NCI-H526 treated with DMSO at 0.1 percent for 48 hours (cell line): ENCODE measurements around the gene PTPRN.
A peak's percentile ranks its signal among the peaks of the same experiment; 100 is the strongest.
"Not testable (repeated sequence)": the region's sequence is repeated elsewhere in the genome, so short reads cannot be mapped to it uniquely, and the experiment has no call there.

ENCODE experiments used
- DNase-seq: peaks from one replicate; lab custom pipeline; 2025; lab: John Stamatoyannopoulos, UW

The PTPRN gene

DNA sequence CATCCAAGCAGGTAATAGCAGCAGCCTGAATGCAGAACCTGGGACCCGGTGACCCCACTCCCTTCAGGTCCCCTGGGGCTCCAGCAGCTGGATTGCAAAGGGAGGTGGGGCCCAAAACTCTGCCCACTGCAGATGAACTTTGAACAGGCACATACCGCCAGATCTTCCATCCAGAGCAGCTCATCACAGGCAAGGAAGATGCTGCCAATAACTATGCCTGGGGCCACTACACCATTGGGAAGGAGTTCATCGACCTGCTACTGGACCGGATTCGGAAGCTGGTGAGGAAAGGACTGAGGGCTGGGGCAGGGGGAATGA, 39.2 kb downstream of the PTPRN start:
- DNase-seq = no peak

DNA sequence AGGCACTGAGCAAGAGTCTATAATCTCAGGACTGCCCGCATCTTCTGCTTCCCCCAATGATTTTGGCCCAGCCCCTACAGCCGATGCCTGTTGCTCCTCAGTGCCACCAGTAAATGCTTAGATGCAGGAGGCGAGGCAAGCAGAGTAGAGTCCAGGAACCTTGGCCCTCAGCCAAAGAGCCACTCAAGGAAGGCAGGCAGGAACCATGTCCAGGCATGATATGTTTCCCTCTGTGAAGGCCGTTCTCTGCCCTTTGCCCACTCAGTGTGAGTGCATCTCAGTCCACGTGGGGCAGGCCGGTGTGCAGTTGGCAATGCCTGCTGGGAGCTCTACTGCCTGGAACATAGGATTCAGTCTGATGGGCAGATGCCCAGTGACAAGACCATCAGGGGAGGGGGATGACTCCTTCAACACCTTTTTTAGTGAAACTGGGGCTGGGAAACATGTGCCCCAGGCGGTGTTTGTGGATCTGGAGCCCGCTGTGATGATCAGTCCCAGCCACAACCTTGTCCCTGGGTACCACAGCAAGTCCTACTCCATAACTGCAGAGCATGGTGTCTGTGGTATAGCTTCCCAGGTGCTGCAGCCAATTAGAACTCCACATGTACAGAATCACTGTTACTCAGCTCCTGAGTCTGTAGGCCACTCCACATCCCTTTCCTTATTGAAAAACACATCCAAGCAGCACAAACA, 39.7 kb downstream of the PTPRN start:
- no peak for DNase-seq

DNA sequence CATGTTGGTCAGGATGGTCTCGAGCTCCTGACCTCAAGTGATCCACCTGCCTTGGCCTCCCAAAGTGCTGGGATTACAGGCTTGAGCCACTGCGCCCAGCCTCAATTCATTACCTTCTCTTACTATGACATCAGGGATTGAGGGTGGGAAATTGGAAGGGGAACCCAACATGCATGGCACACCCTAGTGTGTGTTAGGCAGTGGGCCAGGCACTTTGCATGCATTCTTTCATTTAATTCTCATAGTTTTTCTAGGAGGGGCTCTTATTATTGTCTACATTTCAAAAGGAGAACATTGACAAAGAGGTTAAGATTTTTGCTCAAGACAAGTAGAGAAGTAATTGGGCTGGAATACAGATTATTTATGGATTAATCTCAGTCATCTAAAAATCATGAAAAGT, 40.9 kb downstream of the PTPRN start:
- no peak for DNase-seq

DNA sequence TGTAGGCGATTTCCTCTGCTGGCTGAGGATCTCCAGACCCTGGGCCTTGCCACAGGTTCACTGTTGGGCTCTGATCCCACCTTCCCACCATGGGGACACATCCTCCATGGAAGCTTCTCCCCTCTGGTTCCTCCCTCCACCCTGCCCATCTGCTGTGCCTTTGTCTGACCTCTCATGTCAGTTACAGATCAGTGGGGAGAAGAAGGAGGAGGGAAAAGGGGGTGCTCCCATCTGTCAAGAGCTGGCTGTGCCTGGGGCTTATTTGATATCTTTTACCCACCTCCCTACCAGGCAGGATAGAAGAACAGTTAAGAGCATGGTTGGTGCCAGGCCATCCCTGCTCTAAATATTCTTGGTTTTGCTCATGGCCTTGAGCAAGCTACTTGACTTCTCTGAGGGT, 42.3 kb downstream of the PTPRN start:
- DNase-seq = no peak

DNA sequence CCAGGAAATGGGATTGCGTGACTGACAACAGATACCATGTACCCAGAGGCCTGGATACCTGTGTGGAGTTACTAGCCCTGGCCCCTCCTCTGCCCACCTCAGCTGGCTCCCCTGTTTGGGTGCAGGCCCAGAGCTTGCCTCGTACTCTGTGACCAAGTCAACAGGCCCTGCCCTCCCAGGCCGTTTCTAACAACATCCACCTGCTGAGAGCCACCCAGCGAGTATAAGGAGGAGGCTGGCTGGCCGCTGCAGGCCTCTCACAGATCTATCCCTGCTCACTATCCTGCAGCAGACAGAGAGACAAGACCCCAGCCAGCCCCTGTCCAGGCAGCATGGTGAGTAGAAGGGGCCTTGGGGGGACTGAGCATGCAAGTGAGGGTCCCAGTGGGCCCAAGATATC, 43.0 kb downstream of the PTPRN start:
- DNase-seq = no peak

DNA sequence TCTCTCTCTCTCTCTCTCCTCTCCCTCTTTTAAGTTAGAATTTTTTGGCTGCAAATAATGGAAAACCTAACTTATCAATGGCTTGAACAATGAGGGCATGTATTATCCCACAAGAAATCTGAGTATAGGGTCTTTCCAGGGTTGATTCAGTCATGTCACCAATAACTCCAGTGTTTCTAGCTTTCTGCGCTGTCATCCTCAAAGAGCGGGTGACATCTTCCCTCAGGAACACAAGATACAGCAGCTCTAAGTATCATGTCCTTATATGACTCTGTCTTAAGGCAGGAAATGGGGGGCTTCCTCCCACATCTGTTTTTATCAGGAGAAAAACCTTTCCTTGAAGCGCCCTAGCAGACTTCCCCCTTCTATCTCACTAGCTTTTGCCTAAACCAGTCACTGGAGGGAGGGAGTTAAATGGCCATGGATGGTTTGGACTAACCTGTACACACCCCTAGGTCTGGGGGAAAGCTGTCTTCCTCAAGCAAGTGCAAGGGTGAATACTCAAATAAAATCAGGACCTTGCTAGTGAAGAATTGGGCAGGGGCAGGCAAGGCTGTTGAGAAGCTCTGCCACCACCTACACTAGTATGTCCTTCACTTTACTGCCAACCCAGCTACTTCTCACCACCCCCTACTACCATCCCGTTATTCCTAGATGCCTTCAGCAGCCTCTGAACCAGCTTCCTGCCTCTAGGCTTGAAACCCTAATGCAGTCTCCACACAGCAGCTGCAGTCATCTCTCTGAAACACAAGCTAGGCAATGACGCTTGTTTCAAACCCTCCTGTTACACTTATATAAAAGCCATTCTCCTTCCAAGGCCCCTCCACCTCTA, 48.0 kb downstream of the PTPRN start:
- DNase-seq = no peak

DNA sequence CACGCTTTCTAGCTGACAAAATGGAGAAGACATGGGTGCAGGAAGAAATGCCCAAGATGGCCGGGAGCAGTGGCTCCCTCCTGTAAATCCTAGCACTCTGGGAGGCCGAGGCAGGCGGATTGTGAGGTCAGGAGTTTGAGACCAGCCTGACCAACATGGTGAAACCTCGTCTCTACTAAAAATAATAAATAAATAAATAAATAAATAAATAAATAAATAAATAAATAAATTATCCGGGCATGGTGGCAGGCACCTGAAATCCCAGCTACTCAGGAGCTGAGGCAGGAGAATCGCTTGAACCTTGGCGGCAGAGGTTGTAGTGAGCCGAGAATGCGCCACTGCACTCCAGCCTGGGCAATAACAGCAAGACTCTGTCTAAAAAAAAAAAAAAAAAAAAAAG, 50.3 kb downstream of the PTPRN start:
- DNase-seq = not testable (repeated sequence)

DNA sequence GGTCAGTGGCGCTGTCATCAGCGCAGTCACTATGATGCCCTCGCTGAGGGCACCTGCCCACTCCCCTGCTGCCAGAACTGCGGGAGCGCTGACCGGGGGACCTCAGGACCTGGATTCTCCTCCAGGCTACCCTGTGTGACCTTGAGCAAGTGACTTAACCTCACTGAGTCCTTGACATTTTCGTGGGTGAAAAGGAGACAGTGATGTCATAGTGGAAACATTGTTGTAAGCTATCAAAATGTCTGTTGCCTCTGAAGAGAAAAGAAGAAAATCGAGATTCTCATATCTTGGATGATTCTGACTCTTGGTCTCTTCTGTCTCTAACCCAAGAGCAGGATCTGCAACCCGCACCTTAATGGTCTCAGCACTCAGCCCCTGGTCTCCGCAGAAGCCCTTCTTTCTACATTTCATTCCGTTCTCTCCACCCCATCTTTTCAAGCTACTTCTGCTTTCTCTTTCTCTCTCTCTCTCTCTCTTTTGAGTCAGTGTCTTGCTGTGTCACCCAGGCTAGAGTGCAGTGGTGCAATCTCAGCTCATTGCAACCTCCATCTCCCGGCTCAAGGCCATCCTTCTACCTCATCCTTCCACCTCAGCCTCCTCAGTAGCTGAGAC, 54.5 kb downstream of the PTPRN start:
- no peak for DNase-seq

DNA sequence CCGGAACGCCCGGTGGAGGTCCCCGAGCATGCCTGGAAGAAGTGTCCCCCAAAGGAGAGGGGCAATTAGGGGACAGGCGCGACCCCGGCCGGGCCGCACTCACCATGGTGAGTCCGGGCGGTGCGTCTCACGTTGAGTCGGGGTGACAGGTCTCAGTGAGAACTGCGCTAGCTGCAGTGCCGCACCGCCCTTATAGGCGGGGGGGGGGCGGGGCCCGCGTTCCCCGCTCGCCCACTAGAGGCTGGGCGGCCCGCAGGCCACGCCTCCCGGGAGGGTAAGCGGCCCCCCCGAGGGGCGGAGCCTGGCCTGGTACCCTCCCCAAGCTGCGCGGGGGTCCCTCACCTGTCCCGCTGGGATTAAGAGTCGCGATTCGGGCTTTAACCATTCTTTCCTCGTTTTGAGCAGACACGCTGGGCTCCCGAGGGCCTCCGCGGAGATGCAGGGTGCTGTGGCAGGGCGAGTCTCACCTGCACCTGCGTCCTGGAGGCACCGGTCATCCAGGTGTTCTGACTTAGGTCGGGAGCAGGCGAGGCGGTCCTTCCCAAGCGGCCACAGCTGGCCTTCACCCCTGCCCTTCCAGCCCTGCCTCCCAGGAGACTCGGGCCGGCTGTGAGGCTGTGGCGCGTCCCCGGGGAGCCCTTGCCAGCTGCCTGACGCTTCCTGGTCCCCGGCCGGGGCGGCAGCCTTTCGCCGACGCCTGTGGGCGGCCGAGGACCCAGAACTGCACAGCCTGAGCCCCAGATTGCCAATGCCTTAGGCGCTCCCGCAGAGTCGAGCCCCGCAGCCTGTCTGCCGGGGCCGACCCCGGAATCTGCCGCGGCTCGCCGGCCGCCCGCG, 55.2 kb downstream of the PTPRN start, which contains the start of gene TUBA4A:
Gene TUBA4A, minus strand, starts transcription at position 166 of the 837 bp plus-strand sequence. Its CDS starts 60 bp downstream, at position 106.
- peak; percentile 60 for DNase-seq

DNA sequence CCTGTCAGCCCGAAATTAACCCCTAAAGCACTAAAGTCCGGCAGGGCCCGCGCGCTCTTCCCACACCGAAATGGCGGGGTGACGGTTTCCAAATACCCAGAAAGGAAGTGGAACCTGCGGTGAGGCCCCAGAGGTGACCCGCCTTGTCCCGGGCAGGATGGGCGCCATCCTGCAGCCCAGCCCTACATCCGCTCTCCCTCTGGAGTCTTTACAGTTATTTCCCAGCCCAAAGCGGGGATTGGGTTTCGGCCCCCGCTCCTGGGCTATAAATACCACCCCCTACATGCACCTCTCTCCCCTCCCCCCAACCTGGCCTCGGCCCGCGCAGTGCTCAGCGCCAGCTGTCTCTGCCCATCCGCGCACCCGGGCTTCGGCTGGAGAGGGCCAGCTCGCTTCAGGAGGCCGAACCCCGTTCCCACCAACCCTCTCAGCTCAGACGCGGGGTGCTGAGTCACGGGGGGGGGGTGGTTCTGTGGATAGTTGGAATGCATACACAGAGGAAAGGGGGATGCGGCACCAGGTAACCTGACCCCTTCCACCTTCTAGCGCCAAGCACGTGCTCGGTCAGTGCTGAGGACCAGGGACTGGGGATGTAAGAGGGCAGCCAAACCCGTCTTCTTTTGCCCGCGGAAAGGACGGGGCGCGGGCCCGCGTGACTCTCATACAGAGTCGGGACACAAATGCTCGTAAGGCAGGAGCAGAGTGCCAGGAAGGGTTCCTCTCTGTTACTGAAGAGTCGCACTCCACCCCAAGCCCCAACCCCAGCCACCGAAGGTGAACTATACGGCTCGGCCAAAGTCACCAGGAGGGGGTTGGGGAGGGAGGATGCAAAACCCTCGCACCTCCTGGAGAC, 56.1 kb downstream of the PTPRN start, which contains the start of gene TUBA4B:
Gene TUBA4B, plus strand, starts transcription at position 344 of the 853 bp plus-strand sequence. Its CDS starts 165 bp downstream, at position 509.
- DNase-seq = no peak

DNA sequence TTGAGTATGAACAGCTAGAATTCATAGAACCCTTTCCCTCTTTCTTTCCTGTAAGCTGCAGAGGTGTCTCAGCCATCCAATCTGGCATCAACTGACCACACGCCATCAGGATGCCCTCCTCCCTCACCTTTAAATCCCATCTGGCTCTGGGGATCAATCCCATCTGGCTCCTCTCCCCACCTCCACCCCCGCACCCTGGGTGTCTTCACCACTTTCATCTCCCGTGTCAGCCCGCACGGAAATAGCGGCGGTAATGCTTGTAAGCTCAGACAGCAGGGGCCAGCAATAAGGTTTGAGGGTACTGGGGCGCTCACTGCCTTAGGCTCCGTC, 56.7 kb downstream of the PTPRN start:
- DNase-seq = no peak

DNA sequence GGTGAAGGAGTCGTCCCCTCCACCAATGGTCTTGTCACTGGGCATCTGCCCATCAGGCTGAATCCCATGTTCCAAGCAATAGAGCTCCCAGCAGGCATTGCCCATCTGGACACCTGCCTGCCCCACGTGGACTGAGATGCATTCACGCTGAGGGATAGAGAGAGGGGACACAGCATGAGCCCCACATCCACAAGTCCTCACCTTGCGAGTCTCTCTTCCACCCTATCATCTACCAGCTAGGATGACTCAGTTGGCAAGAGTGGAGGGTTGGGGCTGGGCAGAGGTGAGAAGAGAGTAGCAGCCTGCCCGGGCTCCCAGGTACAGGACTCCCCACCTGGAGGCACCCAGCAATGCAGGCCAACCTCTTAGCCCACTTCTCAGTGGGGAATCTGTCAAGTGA, 57.1 kb downstream of the PTPRN start:
- DNase-seq = no peak

DNA sequence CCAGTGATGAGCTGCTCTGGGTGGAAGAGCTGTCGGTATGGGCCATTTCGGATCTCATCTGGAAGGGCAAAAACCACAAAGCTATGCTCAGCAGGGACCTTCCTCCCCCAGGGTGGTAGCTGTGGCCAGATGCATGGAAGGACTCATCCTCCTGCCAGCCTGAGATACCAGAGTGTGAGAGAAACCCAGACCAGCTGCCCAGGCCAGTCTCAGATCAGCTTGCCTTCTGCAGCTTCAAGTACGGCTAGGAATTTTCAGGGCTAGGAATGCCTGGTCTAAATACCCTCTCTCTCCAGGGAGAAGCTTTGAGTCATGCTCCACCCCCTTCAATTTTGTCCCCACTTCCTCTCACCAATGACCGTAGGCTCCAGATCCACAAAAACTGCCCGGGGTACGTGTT, 57.5 kb downstream of the PTPRN start:
- no peak for DNase-seq

DNA sequence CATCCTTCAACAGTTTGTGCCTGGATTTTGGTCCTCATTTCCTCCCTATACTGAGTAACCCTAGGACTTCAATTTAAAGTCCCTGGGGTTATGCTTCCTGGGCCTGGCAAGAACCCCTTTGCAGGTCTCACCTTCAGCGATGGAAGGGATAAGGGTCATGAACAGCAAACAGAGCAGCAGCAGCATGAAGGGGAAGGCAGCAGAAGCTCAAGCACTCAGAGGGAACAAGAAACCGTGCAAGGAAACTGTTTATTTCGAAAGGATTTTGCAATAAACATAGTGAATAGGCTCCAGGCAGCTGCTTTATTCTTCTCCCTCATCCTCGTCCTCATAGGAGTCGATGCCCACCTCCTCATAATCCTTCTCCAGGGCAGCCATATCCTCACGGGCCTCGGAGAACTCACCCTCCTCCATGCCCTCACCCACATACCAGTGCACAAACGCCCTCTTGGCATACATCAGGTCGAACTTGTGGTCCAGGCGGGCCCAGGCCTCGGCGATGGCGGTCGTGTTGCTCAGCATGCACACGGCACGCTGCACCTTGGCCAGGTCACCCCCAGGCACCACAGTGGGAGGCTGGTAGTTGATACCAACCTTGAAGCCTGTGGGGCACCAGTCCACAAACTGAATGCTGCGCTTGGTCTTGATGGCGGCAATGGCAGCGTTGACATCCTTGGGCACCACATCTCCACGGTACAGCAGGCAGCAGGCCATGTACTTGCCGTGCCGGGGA, 59.0 kb downstream of the PTPRN start:
- no peak for DNase-seq

DNA sequence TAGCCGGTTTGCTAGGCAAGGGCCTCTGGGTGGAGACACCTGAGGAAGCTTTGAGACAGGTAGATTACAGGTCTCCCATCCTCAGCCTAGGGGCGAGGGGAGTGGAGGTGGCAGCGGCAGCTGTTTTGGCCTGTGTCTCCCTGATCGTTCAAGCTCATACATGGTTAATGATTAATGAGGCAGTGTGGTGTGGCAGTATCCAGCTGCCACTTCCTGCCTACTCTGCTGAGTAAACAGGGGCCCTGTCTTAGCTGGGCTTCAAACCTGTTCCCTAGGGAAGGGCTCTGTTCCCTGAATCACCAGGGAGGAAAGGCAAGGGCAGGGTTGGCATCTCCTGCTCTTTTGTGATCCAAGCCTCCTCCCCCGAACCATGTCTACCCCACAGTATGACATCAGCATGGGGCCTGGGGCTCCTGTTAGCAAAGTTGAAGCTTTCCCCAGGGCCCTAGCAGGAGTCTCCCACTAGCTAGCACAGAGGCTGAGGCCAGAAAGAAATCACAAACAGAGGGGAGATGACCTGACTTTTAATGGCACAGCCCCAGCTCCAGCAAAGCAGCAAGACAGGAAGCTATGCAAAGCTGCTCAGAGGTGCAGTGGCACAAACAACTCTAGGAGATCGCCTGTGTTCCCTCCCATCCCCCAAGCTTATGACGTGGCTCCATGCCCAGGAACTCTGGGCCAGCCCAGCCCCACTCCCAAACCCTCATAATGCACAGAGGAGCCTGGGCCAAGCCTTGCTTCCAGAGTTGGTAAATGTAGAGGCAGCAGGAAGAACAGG, 59.8 kb downstream of the PTPRN start:
- peak; percentile 90 for DNase-seq

DNA sequence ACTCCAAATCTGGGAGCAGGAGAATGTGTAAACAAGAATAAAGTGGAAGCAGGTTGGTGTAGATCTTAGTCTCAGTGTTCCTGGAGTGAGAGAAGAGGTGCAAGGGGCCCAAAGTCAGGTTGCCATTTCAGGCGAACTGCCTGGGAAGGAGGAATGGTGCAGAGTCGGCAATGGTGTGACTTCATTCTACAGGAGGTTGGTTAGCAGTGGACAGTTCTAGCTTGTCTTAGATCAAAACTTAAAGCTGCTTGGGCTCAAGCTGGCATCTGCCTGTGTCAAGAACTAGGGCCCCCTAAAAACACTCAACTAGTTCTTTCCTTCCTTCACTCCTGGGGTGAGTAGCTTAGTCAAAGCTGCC, 60.4 kb downstream of the PTPRN start:
- no peak for DNase-seq

DNA sequence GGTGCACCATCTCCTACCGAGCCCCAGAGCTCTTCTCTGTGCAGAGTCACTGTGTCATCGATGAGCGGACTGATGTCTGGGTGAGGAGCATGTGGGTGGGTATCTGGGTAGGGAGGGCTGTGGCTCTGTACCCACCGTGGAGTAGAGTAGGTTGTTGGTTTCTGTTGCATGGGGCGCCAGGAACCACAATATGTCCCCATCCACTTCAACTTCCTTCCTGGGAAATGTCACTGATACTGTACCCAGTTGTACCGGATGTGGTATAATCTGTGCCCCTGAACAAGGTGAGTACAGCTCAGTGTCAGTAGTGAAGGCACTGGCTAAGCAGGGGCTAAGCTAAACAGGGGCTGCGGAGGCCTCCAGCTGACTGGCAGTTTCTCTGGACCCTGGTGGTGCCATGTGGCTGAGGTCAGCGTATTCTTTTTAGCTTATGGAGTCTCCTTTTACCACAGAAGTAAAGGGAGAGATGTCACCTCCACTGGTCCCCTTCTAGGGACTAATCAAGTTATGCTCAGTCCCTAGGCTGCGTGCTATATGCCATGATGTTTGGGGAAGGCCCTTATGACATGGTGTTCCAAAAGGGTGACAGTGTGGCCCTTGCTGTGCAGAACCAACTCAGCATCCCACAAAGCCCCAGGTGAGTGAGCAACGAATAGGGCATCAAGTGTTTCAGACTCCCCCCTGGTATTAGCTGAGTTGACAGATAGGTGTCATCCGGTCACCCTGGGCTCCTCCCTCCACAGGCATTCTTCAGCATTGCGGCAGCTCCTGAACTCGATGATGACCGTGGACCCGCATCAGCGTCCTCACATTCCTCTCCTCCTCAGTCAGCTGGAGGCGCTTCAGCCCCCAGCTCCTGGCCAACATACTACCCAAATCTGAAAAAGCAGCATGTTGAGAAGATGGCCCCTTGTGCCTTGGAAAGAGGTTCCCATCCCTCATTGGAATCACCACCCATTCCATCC, 61.2 kb downstream of the PTPRN start:
- DNase-seq = no peak

DNA sequence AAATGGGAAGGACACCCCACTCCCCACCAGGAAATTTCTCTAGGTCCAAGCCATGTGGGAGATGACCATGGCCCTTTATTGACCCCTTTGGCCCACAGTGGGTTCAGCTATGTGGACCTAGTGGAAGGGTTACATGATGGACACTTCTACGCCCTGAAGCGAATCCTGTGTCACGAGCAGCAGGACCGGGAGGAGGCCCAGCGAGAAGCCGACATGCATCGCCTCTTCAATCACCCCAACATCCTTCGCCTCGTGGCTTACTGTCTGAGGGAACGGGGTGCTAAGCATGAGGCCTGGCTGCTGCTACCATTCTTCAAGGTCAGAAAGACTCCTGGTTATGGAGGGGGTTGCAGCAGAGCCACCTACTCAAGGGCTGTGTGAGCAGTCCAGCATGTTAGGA, 62.6 kb downstream of the PTPRN start:
- DNase-seq = no peak

DNA sequence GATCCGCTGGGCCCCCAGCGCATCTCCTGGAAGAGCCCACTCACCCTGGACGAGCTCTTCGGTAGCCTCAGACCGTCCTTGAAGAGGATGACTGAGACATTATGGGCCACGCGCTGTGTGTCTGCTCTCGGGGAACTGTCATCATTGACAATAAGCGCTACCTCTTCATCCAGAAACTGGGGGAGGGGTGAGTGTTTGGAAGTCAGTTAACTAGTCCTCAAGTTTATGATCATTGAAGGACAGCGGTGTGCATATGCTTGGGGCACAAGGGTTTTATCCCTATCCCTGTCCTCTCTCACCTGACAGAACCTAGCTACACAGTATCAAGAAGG, 63.3 kb downstream of the PTPRN start:
- DNase-seq = no peak
